KG1 (cell line): Measurements from ENCODE around the gene SLC25A53.
A peak's percentile ranks its signal among the peaks of the same experiment; 100 is the strongest.
"Not testable (repeated sequence)": the region's sequence is repeated elsewhere in the genome, so short reads cannot be mapped to it uniquely, and the experiment has no call there.

ENCODE experiments used
- DNase-seq: peaks from one replicate; lab custom pipeline; 2025; lab: John Stamatoyannopoulos, UW

SLC25A53 gene

DNA sequence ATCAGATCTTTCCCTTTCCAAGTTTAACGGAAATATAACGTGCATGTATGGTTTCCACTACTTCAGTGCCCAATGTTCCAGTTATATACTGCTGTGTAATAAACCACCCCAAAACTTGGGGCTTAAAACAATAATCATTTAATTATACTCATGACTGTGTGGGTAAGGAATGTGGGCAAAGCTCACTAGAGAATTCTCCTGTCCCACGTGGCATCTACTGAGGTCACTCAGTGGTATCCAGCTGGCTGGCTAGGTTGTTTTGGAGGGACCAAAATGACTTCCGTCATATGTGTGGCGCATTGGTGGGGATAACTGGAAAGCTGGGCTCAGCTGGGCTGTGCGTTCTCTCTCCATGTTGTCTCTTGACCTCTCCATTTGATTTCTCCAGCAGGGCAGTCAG is 26.0 kb downstream of the SLC25A53 start:
- DNase-seq: no peak

DNA sequence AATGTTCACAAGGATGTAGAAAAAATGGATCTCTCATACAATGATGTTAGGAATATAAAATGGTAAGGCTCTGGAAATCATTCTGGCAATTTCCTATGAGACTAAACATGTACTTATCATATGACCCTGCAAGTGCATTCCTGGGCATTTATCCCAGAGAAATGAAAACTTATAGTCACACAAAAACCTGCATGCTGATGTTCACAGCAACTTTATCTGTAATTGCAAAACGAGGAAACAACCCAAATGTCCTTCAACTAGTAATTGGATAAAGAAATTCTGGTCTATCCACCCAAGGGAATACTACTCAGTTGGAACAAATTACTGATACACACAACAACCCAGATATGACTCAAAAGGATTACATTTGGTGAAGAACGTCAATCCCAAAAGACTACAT is 30.0 kb downstream of the SLC25A53 start:
- no peak for DNase-seq

DNA sequence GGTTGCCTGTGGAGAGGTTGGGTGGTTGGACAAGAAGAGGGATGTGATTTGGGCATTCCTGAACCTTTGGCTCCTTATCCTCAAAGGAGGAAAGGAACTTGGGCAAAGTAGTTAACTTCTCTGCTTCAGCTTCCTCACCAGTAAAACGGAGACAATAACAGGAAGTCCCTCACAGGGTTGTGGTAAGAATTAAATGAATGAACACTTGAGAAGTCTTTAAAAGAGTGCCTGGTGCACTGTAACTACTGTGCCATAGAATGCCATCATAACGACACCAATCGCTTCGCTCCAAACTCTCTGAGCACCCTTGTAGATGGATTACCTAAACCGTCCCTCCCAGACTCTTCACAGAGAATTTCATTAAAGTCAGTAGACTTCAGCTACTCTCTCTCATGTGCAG is 34.0 kb downstream of the SLC25A53 start:
- peak; percentile 1 for DNase-seq

DNA sequence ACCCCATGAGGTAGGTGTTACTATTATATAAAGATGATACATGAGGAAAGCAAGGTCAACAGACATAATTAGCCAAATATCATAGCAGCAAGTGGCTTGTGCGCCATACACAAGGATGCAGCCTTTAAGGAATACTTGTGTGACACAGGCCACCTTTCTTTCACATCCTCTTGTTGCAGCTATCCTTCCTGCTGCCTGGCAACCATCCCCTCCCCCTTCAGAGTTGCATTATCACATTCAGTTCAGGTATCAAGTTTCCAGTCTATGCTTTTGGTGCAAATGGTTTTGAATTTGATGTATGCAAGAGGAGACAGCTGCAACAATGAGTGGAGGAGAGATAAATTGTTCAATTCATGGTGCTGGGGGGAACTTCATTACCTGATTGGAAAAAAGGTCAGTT is 38.0 kb downstream of the SLC25A53 start:
- no peak for DNase-seq

GRCh38 chrX:104117759-104118158 is 39.0 kb downstream of the SLC25A53 start:
- DNase-seq: no peak

DNA sequence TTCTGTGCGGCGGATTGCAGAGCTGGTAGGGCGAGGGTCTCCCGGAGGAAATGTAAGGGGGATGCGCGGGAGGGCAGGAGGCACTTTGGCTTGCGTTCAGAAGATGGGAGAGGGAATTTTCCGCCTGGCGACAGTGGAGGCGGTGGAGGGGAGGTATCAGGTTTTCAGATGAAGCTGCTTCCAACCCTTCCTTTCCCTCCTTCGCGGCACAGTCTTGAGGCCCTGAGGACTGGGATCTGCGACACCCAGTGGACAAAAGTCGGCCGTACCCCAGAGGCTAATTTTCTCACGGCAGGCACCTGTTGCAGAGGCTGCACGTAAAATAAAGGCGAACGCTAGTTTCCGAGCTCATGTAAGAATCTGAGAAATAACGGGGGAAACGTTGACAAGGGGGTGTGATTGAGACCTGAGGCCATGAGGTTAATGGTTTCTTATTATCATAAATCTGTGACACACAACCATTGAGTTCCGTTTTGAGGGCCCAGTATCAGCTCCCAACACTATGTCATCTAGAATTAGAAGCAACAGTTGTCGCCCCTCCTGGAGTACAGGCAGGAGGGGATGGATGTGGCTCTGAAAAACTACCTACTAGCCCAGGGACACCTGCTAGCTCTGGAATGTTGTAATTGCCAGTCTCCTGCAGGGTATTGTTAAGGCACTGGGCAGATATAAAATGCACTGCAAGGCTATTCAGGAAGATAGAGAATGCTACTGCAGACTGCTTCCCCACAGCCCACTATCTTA is 43.4 kb downstream of the SLC25A53 start:
- DNase-seq: no peak

DNA sequence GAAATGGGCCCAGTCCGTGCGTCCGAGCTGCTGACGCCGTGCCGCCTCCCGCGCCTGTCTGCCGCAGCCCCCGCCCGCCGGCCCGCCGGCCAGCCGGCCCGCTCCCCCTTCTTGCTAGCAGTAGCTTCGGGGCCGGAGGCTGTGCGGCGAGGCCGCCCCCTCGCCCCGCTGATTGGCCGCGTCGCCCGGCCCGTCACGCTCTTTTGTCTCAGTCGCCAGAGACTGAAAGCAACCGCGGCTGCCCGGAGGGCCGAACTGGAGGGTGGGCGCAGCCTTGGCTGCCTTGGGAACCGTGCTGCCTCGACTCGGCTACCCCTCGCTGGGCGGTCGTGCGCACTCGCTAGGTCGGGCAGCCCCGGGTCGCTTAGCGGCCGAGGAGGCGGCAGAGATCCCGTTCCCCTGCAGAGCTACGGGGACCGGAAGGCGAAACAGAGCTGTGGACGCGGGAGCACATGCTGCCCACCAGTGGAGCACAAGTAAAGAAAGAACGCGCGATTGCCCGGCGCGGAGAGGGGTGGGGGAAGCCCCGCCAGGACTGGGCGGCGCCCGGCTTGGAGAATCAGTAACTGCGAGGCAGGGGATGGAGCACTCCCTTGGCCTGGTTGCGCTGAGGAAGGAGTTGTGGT is 44.4 kb downstream of the SLC25A53 start, which contains the start of gene ZCCHC18:
Gene ZCCHC18, plus strand, starts transcription at position 198 of the 626 bp plus-strand sequence. CDS start 1,589 bp downstream, outside the sequence.
- no peak for DNase-seq

GRCh38 chrX:104110491-104111240 is 46.1 kb downstream of the SLC25A53 start:
- not testable (repeated sequence) for DNase-seq

GRCh38 chrX:104108955-104109354 is 47.9 kb downstream of the SLC25A53 start:
- no peak for DNase-seq

- no peak for DNase-seq
These were observed 51.2 kb downstream of the SLC25A53 start for GRCh38 chrX:104105330-104106262.

DNA sequence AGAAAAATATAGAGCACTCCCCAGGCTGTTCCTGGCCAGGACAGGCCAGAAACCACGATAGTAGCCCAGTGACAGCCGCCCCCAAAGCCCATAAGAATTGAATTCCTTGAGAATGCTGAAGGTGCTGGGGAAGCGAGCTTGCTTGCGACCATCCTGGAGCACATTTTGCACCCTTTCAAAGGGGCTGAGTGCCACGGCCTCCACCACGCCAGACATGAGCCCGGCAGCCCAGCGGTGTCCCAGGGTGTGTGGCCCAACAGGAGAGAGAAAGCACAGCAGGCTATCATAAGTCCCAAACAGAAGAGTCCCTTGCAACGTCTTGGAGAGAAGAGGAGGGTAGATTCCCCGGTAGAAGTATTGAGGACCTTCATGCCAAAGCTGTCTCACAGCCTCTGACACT is 52.1 kb downstream of the SLC25A53 start:
- DNase-seq: no peak

DNA sequence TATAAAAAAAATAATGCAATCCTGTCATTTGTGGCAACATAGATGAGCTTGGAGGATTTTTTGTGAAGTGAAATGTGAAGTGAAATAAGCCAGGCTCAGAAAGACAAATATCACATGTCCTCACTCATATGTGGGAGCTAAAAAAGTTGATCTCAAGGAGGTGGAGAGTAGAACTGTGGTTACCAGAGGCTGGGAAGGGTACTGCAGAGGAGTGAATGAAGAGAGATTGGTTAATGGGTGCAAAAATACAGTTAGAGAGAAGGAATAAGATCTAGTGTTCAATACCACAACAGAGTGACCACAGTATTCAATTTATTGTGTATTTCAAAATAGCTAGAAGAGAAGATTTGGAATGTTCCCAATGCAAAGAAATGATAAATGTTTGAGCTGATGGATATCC is 57.9 kb downstream of the SLC25A53 start:
- no peak for DNase-seq

- no peak for DNase-seq
These were observed 58.5 kb downstream of the SLC25A53 start for GRCh38 chrX:104098151-104098808.

- no peak for DNase-seq
These were observed 70.9 kb downstream of the SLC25A53 start for GRCh38 chrX:104085919-104086318.

GRCh38 chrX:104085477-104085876 is 71.3 kb downstream of the SLC25A53 start:
- DNase-seq: no peak

DNA sequence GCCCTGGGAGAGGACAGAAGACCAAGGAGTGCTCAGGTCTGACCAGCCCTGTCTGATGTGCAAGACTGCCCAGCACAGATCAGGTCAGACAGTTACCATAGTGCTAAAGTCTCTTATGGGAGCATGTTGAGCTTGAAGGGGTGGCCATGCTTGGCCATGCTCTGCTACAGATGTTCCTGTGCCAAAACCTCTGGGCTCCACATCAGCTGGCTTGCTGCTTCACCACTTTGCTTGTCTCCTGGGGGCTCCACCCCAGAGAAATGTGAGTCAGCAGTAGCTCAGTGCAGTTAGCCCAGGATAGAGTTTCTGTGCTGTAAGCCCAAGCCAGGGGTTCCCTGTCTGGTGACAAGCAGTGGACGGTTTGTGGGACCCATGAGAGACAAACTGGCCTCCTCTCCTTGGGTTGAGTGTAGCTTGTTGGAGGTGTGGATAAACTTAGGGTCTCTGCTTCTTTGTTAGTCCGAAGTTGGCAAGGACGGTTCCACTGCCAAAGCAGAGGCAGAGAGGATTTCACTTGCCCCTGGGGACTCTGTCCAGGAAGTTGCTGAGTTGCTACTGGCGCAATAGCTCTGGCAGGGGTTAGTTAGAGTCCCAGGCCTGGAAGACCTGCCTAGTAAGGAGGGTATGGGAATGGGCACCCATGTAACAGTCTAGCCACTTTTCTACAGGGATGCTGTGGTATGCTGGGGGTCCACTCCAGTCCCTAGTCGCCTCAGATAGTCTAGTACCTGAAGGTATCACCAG is 72.1 kb downstream of the SLC25A53 start:
- DNase-seq: no peak

- DNase-seq: no peak
These were observed 72.7 kb downstream of the SLC25A53 start for GRCh38 chrX:104084063-104084462.

GRCh38 chrX:104077854-104078253 is 79.0 kb downstream of the SLC25A53 start:
- DNase-seq: not testable (repeated sequence)

GRCh38 chrX:104075778-104076445 is 80.9 kb downstream of the SLC25A53 start, which contains the start of gene TMSB15C:
TSS of gene TMSB15C (minus strand) at chrX:104076236.
- DNase-seq: not testable (repeated sequence)

GRCh38 chrX:104062636-104063035 is 94.2 kb downstream of the SLC25A53 start:
- not testable (repeated sequence) for DNase-seq
